NCI-H1105 treated with DMSO at 0.1 percent for 48 hours (cell line): Measurements from ENCODE around the gene ZKSCAN2.

ENCODE experiments used
- DNase-seq: peaks from one replicate; lab custom pipeline; 2025; lab: John Stamatoyannopoulos, UW

ZKSCAN2 gene

GRCh38 chr16:25223964-25224363 is 33.7 kb downstream of the ZKSCAN2 start:
- no peak for DNase-seq

GRCh38 chr16:25222959-25223358 is 34.7 kb downstream of the ZKSCAN2 start:
- no peak for DNase-seq

- DNase-seq = no peak
These were observed 38.4 kb downstream of the ZKSCAN2 start for GRCh38 chr16:25219070-25219737.

GRCh38 chr16:25217921-25218320 is 39.7 kb downstream of the ZKSCAN2 start:
- no peak for DNase-seq

- DNase-seq = no peak
These were observed 40.5 kb downstream of the ZKSCAN2 start for GRCh38 chr16:25217112-25217511.

- no peak for DNase-seq
These were observed 43.8 kb downstream of the ZKSCAN2 start for GRCh38 chr16:25213709-25214397.

- no peak for DNase-seq
These were observed 45.0 kb downstream of the ZKSCAN2 start for GRCh38 chr16:25212636-25213035.

GRCh38 chr16:25210758-25211157 is 46.9 kb downstream of the ZKSCAN2 start:
- DNase-seq = no peak

- DNase-seq = no peak
These were observed 58.2 kb downstream of the ZKSCAN2 start for GRCh38 chr16:25199457-25199856.

- no peak for DNase-seq
These were observed 59.6 kb downstream of the ZKSCAN2 start for GRCh38 chr16:25198021-25198420.

- DNase-seq = no peak
These were observed 63.3 kb downstream of the ZKSCAN2 start for GRCh38 chr16:25194273-25194878.

GRCh38 chr16:25192096-25192495 is 65.5 kb downstream of the ZKSCAN2 start:
- DNase-seq = no peak

GRCh38 chr16:25189305-25189704 is 68.3 kb downstream of the ZKSCAN2 start:
- no peak for DNase-seq

- DNase-seq = no peak
These were observed 70.2 kb downstream of the ZKSCAN2 start for GRCh38 chr16:25187491-25187795.
